HG03095 (cell line): ENCODE measurements around the gene SLC26A9.
"Not testable (repeated sequence)": the region's sequence is repeated elsewhere in the genome, so short reads cannot be mapped to it uniquely, and the experiment has no call there.

Experiments used
- ATAC-seq: cut with Tn5 transposase; IDR thresholded peaks from one replicate; pipeline ENCODE4 v1.9.1; 2021; ENCODE audit warnings: moderate library complexity; ENCODE audit not compliant: unreplicated experiment

Gene SLC26A9

DNA sequence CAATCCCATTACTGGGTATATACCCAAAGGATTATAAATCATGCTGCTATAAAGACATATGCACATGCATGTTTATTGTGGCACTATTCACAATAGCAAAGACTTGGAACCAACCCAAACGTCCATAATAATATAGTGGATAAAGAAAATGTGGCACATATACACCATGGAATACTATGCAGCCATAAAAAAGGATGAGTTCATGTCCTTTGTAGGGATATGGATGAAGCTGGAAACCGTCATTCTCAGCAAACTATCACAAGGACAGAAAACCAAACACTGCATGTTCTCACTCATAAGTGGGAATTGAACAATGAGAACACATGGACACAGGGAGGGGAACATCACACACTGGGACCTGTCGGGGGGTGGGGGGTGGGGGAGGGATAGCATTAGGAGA is 38.2 kb downstream of the SLC26A9 start:
- not testable (repeated sequence) for ATAC-seq

DNA sequence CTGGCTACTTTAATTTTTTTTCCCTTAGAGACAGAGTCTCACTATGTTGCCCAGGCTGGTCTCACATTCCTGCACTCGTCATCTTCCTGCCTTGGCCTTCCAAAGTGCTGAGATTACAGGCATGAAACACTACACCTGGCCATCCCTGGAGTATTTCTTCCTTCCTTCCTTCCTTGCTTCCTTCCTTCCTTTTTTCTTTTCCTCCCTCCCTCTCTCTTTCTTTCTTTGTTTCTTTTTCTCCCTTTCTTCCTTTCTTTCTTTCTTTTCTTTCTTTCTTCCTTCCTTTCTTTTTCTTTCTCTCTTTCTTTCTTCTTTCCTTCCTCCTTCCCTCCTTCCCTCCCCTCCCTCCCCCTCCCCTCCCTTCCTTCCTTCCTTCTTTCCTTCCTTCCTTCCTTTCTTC is 46.9 kb downstream of the SLC26A9 start:
- no peak for ATAC-seq

DNA sequence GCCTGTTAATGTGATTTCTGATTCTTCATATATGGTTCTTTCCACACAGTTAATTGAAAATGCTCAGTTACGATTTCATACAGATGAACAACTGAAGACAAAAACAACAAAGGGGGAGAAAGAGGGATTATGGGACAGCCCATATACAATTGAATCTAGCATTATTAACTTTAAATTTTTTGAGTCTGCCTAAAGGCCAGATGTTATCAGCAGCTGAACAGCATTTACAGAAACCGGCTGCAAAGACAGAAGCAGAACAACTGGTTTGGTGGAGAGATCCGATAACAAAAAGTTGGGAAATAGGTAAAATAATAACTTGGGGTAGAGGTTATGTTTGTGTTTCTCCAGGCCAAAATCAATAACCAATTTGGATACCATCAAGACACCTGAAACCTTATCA is 49.1 kb downstream of the SLC26A9 start:
- not testable (repeated sequence) for ATAC-seq

DNA sequence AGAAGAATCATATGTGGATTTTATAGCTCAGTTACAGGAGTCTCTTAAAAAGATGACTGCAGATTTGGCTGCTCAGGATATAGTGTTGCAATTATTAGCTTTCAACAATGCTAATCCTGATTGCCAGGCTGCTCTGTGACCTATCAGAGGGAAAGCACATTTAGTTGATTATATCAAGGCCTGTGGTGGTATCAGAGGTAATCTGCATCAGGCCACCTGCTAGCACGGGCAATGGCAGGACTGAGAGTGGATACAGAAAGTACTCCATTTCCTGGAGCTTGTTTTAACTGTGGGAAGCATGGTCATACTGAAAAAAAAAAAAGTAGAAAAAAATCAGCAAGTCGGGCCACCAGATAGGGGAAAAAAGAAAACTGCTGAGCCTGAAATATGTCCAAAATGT is 51.1 kb downstream of the SLC26A9 start:
- ATAC-seq: not testable (repeated sequence)

DNA sequence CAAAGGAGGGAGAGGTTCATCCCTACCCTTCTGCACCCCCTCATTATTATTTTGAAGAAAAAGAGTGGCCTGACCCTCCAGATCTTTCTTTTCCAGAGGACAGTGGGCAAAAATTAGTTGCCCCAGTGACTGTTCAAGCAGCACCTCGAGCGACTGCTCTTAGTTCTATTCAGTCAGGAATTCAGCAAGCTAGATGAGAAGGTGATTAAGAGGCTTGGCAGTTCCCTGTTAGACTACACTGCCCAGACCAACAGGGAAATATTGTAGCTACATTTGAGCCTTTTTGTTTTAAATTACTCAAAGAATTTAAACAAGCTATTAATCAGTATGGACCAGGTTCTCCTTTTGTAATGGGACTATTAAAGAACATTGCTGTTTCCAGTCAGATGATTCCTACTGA is 51.8 kb downstream of the SLC26A9 start:
- ATAC-seq: not testable (repeated sequence)

DNA sequence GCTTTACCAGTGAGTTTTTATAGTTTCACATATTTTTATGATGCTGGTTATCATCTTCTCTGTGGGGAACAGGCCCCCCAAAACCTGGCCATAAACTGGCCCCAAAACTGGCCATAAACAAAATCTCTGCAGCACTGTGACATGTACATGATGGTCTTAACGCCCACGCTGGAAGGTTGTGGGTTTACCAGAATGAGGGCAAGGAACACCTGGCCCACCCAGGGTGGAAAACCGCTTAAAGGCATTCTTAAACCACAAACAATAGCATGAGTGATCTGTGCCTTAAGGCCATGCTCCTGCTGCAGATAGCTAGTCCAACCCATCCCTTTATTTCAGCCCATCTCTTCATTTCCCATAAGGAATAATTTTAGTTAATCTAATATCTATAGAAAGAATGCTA is 52.6 kb downstream of the SLC26A9 start:
- not testable (repeated sequence) for ATAC-seq

DNA sequence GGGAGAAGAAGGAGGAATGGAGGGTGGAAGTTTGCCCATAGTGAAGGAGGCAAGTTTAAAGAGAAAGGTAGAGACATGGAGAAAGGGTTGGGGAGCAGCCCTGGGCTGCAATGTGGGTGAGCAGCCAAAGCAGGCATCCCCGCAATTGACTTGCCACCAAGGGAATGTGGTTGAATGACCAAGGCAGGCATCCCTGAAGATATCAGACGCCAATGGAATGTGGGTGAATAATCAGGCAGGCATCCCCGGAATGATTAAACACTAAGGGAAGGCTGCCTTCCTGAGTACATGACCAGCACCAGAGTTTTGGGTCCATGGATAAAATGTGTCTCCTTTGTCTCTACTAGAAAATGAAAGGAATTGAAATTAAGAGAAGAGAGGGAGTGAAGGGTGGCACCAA is 53.5 kb downstream of the SLC26A9 start:
- not testable (repeated sequence) for ATAC-seq

DNA sequence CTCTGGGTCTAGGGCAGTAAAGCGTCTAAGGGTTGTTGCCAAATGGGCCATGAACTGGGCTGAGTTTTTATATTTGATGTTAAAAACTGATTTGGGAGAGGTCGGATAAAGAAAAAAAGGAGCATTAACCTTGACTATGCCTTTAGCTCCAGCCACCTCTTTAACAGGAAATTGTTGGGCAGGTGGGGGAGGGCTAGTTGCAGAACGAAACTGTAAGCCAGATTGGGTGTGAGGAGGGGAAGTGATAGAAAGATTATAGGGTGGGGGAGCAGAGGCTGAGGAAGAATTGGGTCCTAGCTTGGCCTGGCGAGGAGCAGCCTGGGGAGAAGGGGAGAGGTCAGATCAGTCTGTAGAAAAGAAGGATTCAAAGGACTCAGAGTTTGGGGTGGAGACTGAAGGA is 54.2 kb downstream of the SLC26A9 start:
- not testable (repeated sequence) for ATAC-seq

DNA sequence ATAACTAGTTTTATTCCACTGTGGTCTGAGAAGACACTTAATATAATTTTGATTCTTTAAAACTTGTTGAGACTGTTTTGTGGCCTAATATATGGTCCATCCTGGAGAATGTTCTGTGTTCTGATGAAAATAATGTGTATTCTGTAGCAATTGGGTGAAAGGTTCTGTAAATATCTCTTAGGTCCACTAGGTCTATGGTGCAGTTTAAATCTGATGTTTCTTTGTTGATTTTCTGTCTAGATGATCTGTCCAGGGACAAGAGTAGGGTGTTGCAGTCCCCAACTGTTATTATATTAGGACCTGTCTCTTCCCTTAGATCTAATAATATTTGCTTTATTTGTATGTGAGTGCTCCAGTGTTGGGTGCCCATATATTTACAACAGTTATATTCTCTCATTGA is 59.5 kb downstream of the SLC26A9 start:
- ATAC-seq: no peak

DNA sequence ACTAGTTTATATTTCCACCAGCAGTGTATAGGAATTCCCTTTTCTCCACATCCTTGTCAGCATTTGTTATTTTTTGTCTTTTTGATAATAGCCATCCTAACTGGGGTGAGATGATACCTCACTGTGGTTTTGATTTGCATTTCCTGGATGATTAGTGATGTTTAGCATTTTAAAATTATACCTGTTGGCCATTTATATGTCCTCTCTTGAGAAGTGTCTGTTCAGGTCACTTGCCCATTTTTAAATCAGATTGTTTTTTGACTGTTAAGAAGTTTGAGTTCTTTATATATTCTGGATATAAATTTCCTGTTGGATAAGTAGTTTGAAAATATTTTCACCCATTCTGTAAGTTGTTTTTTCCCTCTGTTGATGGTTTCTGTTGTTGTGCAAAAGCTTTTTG is 62.3 kb downstream of the SLC26A9 start:
- no peak for ATAC-seq

DNA sequence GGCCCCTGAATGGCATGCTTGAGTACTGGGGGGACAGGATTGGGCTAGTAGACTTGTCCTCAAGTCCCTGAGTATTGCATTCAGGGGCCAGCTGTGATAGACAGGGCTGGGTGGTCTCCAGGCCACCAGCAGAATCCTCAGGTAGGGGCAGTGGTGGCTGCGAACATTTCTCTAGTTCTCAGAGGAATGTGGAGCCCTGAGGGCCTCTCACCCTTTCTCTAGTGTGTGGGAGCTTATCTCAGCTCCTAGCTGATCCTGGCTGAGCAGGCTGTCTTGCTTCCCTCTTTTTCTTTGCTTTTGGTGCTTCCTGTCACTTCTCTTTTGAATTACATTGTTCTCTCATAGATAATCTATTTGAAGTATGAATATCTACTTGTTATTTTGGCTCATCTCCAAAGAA is 63.3 kb downstream of the SLC26A9 start:
- ATAC-seq: no peak

DNA sequence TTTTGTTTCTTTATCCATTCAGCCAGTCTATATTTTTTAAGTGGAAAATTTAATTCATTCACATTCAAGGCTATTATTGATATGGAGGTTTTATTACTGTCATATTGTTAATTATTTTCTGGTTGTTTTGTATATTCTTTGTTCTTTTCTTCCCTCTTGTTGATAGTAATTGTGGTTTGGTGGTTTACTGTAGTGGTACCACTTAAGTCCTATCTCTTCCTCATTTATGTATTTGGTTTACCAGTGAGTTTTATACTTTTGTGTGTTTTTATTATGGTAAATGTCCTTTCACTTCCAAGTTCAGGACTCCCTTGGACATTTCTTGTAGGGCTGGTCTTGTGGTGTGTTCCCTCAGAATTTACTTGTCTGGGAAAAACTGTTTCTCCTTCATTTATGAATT is 65.2 kb downstream of the SLC26A9 start:
- ATAC-seq: no peak

DNA sequence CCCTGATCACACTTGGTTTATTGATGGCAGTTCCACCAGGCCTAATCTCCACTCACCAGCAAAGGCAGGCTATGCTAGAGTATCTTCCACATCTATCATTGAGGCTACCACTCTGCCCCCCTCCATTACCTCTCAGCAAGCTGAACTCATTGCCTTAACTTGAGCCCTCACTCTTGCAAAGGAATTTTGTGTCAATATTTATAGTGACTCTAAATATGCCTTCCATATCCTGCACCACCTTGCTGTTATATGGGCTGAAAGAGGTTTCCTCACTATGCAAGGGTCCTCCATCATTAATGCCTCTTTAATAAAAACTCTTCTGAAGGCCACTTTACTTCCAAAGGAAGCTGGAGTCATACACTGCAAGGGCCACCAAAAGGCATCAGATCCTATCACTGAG is 70.1 kb downstream of the SLC26A9 start:
- ATAC-seq: not testable (repeated sequence)

DNA sequence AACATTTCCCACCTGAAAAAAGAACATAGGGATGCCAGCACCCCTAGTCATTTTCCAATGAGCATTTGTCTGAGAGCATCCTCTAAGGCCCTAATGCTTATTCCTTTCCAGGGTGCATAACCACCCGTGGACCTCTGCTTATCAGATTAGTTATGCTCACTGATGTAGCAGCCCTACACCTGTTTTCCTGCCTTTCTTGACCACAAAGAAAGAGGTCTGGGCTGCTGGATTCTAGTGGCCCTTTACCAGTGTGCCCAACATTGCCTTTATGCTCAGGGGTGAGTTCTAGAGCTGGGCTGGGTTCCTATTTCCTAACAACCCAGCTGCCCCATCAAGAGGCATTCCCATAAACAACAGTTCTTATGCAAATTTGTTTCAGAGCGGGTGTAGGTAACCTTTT is 73.0 kb downstream of the SLC26A9 start:
- no peak for ATAC-seq
